ENCODE measurements around the gene MMAB.

Gene MMAB

DNA sequence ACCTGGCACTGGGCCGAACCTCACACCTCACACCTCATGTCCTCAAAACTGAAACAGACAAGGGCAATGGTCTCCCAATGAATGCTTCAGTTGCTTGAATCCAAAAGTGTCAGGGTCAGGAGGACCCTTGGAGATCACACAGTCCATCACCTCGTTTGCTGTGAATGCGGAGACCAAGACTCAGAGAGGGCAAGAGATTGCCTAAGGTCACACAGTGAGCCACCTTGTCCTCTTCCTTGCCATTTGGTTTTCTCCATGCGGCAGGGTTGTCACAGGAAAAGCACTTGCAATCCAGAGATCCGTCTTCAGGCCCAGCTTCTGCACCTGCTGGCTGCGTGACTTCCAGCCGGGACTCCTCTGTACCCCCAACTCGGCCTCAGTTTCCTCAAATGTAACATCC is 28.3 kb upstream of the MMAB start:
- no peak overlapping the region for H3K4me3 ChIP-seq (ENCODE audit: low read depth, low read length)
- H3K36me3 ChIP-seq (ENCODE audit: insufficient read depth, low read length): no peaks in the 10 kb centered on the region
- no peak overlapping the region for H3K27ac ChIP-seq (ENCODE audit: low read depth, low read length)
- no peak overlapping the region for H2AFZ ChIP-seq (ENCODE audit: low read length, unreplicated experiment)
- no peaks in the 10 kb centered on the region for H3K4me1 ChIP-seq (ENCODE audit: control insufficient read depth, insufficient read depth, low read length, unreplicated experiment)
- no peaks in the 10 kb centered on the region for H3K79me2 ChIP-seq (ENCODE audit: control insufficient read depth, insufficient read depth, low read length, unreplicated experiment)
- H3K27me3 ChIP-seq (ENCODE audit: insufficient read depth, low read length): peaks cover 6% of the 10 kb centered on the region; the same call in 1 of the 2 replicates

GRCh38 chr12:109600995-109601394 is 27.7 kb upstream of the MMAB start:
- H3K4me1 ChIP-seq (ENCODE audit: control insufficient read depth, insufficient read depth, low read length, unreplicated experiment): no peaks in the 10 kb centered on the region

DNA sequence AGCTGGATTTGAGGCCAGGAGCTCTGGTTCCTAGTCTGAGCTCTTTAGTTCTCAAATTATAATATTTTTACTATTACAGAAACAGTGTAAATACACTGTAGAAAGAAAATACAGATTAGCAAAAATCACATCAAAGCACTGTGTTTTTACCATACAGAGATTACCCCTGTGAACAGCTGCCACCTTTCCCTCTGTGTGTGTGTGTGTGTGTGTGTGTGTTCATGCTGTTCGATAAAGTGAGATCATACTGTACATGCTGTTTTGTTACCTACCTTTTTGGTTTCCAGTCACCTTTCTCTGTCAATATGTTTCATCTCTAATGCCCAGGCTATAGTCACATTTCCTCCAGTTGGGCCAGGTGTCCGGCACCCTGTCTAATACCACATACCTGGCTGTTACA is 27.2 kb upstream of the MMAB start:
- Histone ChIP-seq H2AFZ (ENCODE audit: low read length, unreplicated experiment) (no peak overlapping the region), H3K27ac (ENCODE audit: low read depth, low read length) (no peak overlapping the region), H3K79me2 (ENCODE audit: control insufficient read depth, insufficient read depth, low read length, unreplicated experiment) (no peaks in the 10 kb centered on the region), H3K36me3 (ENCODE audit: insufficient read depth, low read length) (no peaks in the 10 kb centered on the region), H3K27me3 (ENCODE audit: insufficient read depth, low read length) (peaks cover 5% of the 10 kb centered on the region; the same call in 1 of the 2 replicates), H3K4me3 (ENCODE audit: low read depth, low read length) (no peak overlapping the region), H3K4me1 (ENCODE audit: control insufficient read depth, insufficient read depth, low read length, unreplicated experiment) (no peaks in the 10 kb centered on the region)

More at GRCh38 chr12:109600995-109601394, 27.7 kb upstream of the MMAB start:
- Histone ChIP-seq H2AFZ (ENCODE audit: low read length, unreplicated experiment) (no peak overlapping the region), H3K27ac (ENCODE audit: low read depth, low read length) (no peak overlapping the region), H3K4me3 (ENCODE audit: low read depth, low read length) (no peak overlapping the region), H3K27me3 (ENCODE audit: insufficient read depth, low read length) (peaks cover 6% of the 10 kb centered on the region; the same call in 1 of the 2 replicates), H3K79me2 (ENCODE audit: control insufficient read depth, insufficient read depth, low read length, unreplicated experiment) (no peaks in the 10 kb centered on the region), H3K36me3 (ENCODE audit: insufficient read depth, low read length) (no peaks in the 10 kb centered on the region)

DNA sequence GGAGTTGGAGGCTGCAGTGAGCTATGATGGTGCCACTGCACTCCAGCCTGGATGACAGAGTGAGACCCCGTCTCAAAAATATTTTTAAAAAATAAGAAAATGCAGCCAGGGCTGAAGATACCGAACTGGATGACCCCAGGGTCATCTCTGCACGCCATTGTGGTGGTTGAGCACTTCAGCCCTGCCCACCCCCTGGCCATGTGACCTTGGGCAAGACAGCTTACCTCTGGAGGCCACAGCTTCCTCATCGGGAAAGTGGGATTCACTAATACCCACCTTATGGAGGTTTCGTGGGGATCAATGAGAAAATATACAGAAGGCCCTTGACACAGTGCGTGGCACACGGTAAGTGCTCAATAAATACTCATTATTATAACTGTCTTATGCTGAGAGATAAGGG is 25.8 kb upstream of the MMAB start:
- no peaks in the 10 kb centered on the region for H3K79me2 ChIP-seq (ENCODE audit: control insufficient read depth, insufficient read depth, low read length, unreplicated experiment)
- H3K27me3 ChIP-seq (ENCODE audit: insufficient read depth, low read length): no peaks in the 10 kb centered on the region
- H2AFZ ChIP-seq (ENCODE audit: low read length, unreplicated experiment): no peak overlapping the region
- no peak overlapping the region for H3K4me3 ChIP-seq (ENCODE audit: low read depth, low read length)
- no peak overlapping the region for H3K27ac ChIP-seq (ENCODE audit: low read depth, low read length)
- H3K36me3 ChIP-seq (ENCODE audit: insufficient read depth, low read length): no peaks in the 10 kb centered on the region
- H3K4me1 ChIP-seq (ENCODE audit: control insufficient read depth, insufficient read depth, low read length, unreplicated experiment): no peaks in the 10 kb centered on the region

GRCh38 chr12:109598428-109598854 is 25.1 kb upstream of the MMAB start:
- no peaks in the 10 kb centered on the region for H3K36me3 ChIP-seq (ENCODE audit: insufficient read depth, low read length)
- no peaks in the 10 kb centered on the region for H3K79me2 ChIP-seq (ENCODE audit: control insufficient read depth, insufficient read depth, low read length, unreplicated experiment)
- H2AFZ ChIP-seq (ENCODE audit: low read length, unreplicated experiment): no peak overlapping the region
- no peak overlapping the region for H3K4me3 ChIP-seq (ENCODE audit: low read depth, low read length)
- no peaks in the 10 kb centered on the region for H3K4me1 ChIP-seq (ENCODE audit: control insufficient read depth, insufficient read depth, low read length, unreplicated experiment)
- H3K27me3 ChIP-seq (ENCODE audit: insufficient read depth, low read length): no peaks in the 10 kb centered on the region
- no peak overlapping the region for H3K27ac ChIP-seq (ENCODE audit: low read depth, low read length)

DNA sequence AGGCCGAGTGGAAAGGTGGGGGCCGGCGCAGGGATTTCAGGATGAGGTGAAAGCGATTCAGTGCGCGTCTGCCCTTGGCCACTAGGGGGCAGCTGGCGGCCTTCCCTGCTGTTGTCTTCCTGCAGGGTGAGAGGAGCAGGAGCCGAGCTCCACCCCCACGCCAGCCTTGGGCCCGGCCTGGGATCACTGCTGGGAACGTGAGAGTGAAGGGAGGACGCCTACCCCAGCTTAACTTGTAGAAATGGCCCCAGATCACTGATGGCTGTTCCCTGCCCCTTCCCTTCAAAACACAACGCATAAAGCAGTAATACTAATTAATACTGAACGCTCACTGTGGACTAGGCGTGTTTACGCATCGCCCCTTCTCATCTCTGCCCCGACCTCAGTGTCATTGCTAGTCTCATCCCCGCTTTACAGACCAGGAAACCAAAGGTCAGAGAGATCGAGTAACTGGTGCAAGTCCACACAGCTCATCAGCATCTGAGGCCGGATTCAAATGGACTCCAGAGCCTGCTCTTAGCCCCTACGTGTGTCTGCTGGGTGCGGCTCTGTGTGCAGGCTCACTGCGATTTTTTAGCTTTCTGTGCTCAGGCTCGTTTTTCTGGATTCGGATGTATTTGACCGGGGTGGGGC is 24.6 kb upstream of the MMAB start:
- Histone ChIP-seq H2AFZ (ENCODE audit: low read length, unreplicated experiment) (no peak overlapping the region), H3K4me3 (ENCODE audit: low read depth, low read length) (no peak overlapping the region), H3K79me2 (ENCODE audit: control insufficient read depth, insufficient read depth, low read length, unreplicated experiment) (no peaks in the 10 kb centered on the region), H3K4me1 (ENCODE audit: control insufficient read depth, insufficient read depth, low read length, unreplicated experiment) (no peaks in the 10 kb centered on the region), H3K36me3 (ENCODE audit: insufficient read depth, low read length) (no peaks in the 10 kb centered on the region), H3K27ac (ENCODE audit: low read depth, low read length) (no peak overlapping the region), H3K27me3 (ENCODE audit: insufficient read depth, low read length) (no peaks in the 10 kb centered on the region)

DNA sequence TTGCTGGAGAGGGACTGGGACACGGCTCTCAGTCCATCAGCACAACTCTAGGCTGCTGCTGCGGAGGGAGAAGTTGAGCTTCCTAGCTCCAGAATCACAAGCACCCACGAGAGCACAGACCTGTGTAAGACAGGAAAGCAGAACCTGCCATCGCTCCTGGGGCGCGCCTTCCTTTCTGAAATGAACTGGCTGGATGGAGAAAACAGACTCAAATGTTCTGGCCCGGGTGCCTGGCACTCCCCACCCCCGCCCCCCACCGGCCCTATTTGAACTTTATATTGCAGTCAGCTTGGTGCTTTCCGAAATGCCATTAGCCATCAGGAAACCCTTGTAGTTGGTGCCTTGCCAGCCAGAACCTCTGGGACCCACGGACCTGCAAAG is 24.1 kb upstream of the MMAB start:
- Histone ChIP-seq H2AFZ (ENCODE audit: low read length, unreplicated experiment) (no peak overlapping the region), H3K4me3 (ENCODE audit: low read depth, low read length) (no peak overlapping the region), H3K27ac (ENCODE audit: low read depth, low read length) (no peak overlapping the region)

GRCh38 chr12:109596418-109597244 is 23.3 kb upstream of the MMAB start:
- Histone ChIP-seq H3K27me3 (ENCODE audit: insufficient read depth, low read length) (no peaks in the 10 kb centered on the region), H3K36me3 (ENCODE audit: insufficient read depth, low read length) (no peaks in the 10 kb centered on the region), H2AFZ (ENCODE audit: low read length, unreplicated experiment) (no peak overlapping the region), H3K4me3 (ENCODE audit: low read depth, low read length) (no peak overlapping the region), H3K4me1 (ENCODE audit: control insufficient read depth, insufficient read depth, low read length, unreplicated experiment) (no peaks in the 10 kb centered on the region), H3K79me2 (ENCODE audit: control insufficient read depth, insufficient read depth, low read length, unreplicated experiment) (no peaks in the 10 kb centered on the region), H3K27ac (ENCODE audit: low read depth, low read length) (no peak overlapping the region)

More for the DNA sequence above, 24.1 kb upstream of the MMAB start:
- Histone ChIP-seq H3K27me3 (ENCODE audit: insufficient read depth, low read length) (no peaks in the 10 kb centered on the region), H3K79me2 (ENCODE audit: control insufficient read depth, insufficient read depth, low read length, unreplicated experiment) (no peaks in the 10 kb centered on the region), H3K36me3 (ENCODE audit: insufficient read depth, low read length) (no peaks in the 10 kb centered on the region), H3K4me1 (ENCODE audit: control insufficient read depth, insufficient read depth, low read length, unreplicated experiment) (no peaks in the 10 kb centered on the region)

- no peak overlapping the region for H3K27ac ChIP-seq (ENCODE audit: low read depth, low read length)
- H2AFZ ChIP-seq (ENCODE audit: low read length, unreplicated experiment): no peak overlapping the region
- H3K4me3 ChIP-seq (ENCODE audit: low read depth, low read length): no peak overlapping the region
- H3K36me3 ChIP-seq (ENCODE audit: insufficient read depth, low read length): no peaks in the 10 kb centered on the region
- H3K4me1 ChIP-seq (ENCODE audit: control insufficient read depth, insufficient read depth, low read length, unreplicated experiment): no peaks in the 10 kb centered on the region
- H3K79me2 ChIP-seq (ENCODE audit: control insufficient read depth, insufficient read depth, low read length, unreplicated experiment): no peaks in the 10 kb centered on the region
- no peaks in the 10 kb centered on the region for H3K27me3 ChIP-seq (ENCODE audit: insufficient read depth, low read length)
Measured at GRCh38 chr12:109595321-109595902, 22.1 kb upstream of the MMAB start.

DNA sequence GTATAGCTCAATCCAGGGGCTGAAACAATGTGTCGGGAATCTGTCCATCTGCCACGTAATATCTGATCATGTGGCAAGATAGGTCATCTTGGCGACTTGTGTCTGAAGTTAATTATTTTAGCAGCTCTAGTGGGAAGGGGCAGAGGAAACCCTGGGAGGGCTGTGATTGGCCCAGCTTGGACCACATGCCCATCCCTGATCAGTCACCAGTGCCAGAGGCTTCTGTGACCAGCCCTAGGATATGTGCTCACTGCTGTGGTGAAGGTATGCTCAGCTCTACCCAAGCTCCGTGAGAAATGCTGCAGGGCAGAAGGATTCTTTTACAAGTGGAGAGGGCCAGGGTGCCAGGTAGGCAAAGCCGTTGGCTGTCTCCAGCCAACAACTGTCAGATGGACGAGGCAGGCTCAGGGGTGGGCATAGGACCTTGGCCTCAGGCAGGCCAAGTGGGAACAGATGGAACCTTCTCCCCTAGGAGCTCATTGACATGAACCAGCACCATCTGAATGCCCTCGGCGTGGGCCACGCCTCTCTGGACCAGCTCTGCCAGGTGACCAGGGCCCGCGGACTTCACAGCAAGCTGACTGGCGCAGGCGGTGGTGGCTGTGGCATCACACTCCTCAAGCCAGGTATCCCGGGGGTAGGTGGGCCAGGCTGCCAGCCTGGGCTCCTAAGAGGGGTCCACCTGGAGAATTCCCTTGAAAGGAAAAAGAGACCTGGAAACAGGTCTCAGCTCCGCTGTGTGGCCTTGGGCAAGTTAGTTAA is 21.4 kb upstream of the MMAB start:
- H3K4me3 ChIP-seq (ENCODE audit: low read depth, low read length): no peak overlapping the region
- no peaks in the 10 kb centered on the region for H3K4me1 ChIP-seq (ENCODE audit: control insufficient read depth, insufficient read depth, low read length, unreplicated experiment)
- no peaks in the 10 kb centered on the region for H3K27me3 ChIP-seq (ENCODE audit: insufficient read depth, low read length)
- no peaks in the 10 kb centered on the region for H3K79me2 ChIP-seq (ENCODE audit: control insufficient read depth, insufficient read depth, low read length, unreplicated experiment)
- H2AFZ ChIP-seq (ENCODE audit: low read length, unreplicated experiment): no peak overlapping the region
- no peak overlapping the region for H3K27ac ChIP-seq (ENCODE audit: low read depth, low read length)
- H3K36me3 ChIP-seq (ENCODE audit: insufficient read depth, low read length): no peaks in the 10 kb centered on the region
